H1 (cell line): ENCODE results near the gene APPL2. TPM values are rescaled to one million over a fixed set of nuclear protein-coding genes. Genes with fewer than 3 reads are reported as not detected.

Experiments
- CTCF ChIA-PET: fragments of 300-600 bp; sonication (Branson Sonifier 250); formaldehyde crosslinking; loops from one replicate; lab custom pipeline; 2021; ENCODE audit not compliant: partially characterized antibody; lab: Charles Lee
- POLR2A ChIA-PET: fragments of 300-600 bp; sonication (Branson Sonifier 250); formaldehyde crosslinking; loops from one replicate; lab custom pipeline; 2021; ENCODE audit warnings: inconsistent platforms; ENCODE audit not compliant: partially characterized antibody; lab: Charles Lee
- DNase-seq, 2 experiments: peaks; one replicate each; pipeline versions ENCODE4 v3.0.0 to v3.0.0-alpha.2; 2010 to 2022; ENCODE audit warnings: low spot score in 2 of 2, low read depth in 1 of 2, mixed read lengths in 1 of 2
- FAIRE-seq: peaks from 2 replicates; lab custom pipeline; 2011; peaks lifted over from hg19 to GRCh38; lab: Jason Lieb, UNC
- H2AFZ ChIP-seq: 2 replicates; pipeline ENCODE4 v1.8.1; 2012; ENCODE audit warnings: low read length, inconsistent platforms
- H2AK5ac ChIP-seq: 2 replicates; pipeline ENCODE4 v1.6.1; 2013; ENCODE audit warnings: low read depth, low read length
- H2BK120ac ChIP-seq: replicated peaks from 2 replicates; pipeline ENCODE3; 2013; ENCODE audit warnings: low read depth, low read length, inconsistent platforms
- H2BK12ac ChIP-seq: 2 replicates; pipeline ENCODE4 v1.6.1; 2013; ENCODE audit warnings: low read depth, low read length
- H2BK15ac ChIP-seq: 2 replicates; pipeline ENCODE4 v1.6.1; 2013; ENCODE audit warnings: low read length
- H2BK20ac ChIP-seq: 2 replicates; pipeline ENCODE4 v1.6.1; 2013; ENCODE audit warnings: low read length
- H2BK5ac ChIP-seq: 2 replicates; pipeline ENCODE4 v1.6.1; 2013; ENCODE audit warnings: low read depth, low read length
- H3K14ac ChIP-seq: 2 replicates; pipeline ENCODE4 v1.6.1; 2013; ENCODE audit warnings: inconsistent platforms; ENCODE audit not compliant: insufficient read length
- H3K18ac ChIP-seq: 2 replicates; pipeline ENCODE4 v1.6.1; 2013; ENCODE audit warnings: low read length; ENCODE audit errors: extremely low read depth
- H3K23ac ChIP-seq: 2 replicates; pipeline ENCODE4 v1.6.1; 2013; ENCODE audit warnings: inconsistent platforms; ENCODE audit not compliant: insufficient read length
- H3K23me2 ChIP-seq: 2 replicates; pipeline ENCODE4 v1.6.1; 2013; ENCODE audit warnings: low read depth, low read length
- H3K27ac ChIP-seq: 2 replicates; pipeline ENCODE4 v1.6.1; 2011; ENCODE audit warnings: low read depth, low read length, inconsistent platforms
- H3K27me3 ChIP-seq, 4 experiments: replicated peaks in 1 of 4; 1 replicate in 1 of 4; 2 replicates in 3 of 4; pipeline versions ENCODE4 v1.6.1 to v1.8.1; 2011 to 2013; ENCODE audit warnings: low read length in 3 of 4, mild to moderate bottlenecking in 3 of 4, inconsistent platforms in 2 of 4, mixed read lengths in 2 of 4, moderate library complexity in 1 of 4; ENCODE audit not compliant: control insufficient read depth in 3 of 4, insufficient read depth in 3 of 4; ENCODE audit errors: extremely low read depth in 1 of 4
- H3K36me3 ChIP-seq, 4 experiments: 2 replicates each; pipeline versions ENCODE4 v1.6.1 to v1.8.1; 2011 to 2013; ENCODE audit warnings: mild to moderate bottlenecking in 4 of 4, low read length in 3 of 4, moderate library complexity in 2 of 4, control low read depth in 1 of 4, inconsistent platforms in 1 of 4; ENCODE audit not compliant: insufficient read depth in 4 of 4, control insufficient read depth in 2 of 4
- H3K4ac ChIP-seq: replicated peaks from 2 replicates; pipeline ENCODE3; 2013; ENCODE audit warnings: low read length, low read depth, mixed read lengths, inconsistent platforms; ENCODE audit not compliant: insufficient read length
- H3K4me1 ChIP-seq, 4 experiments: replicated peaks in 1 of 4; 1 replicate in 1 of 4; 2 replicates in 3 of 4; pipeline versions ENCODE4 v1.6.1 to v1.8.1; 2011 to 2013; ENCODE audit warnings: low read length in 3 of 4, inconsistent platforms in 2 of 4, mixed read lengths in 1 of 4; ENCODE audit not compliant: insufficient read depth in 4 of 4, control insufficient read depth in 3 of 4
- H3K4me2 ChIP-seq, 2 experiments: 2 replicates each; pipeline versions ENCODE4 v1.6.1 to v1.8.1; 2011 to 2013; ENCODE audit warnings: low read depth in 2 of 2, low read length in 2 of 2, control low read depth in 1 of 2, inconsistent platforms in 1 of 2, mild to moderate bottlenecking in 1 of 2; ENCODE audit not compliant: insufficient read depth in 1 of 2
- H3K4me3 ChIP-seq, 4 experiments: fragments of 200-600, 300-600 bp in 1 of 4; sonication (generic), shearing (Covaris generic), sonication (Bioruptor Twin) in 1 of 4; 2 replicates each; pipeline versions ENCODE4 v1.5.1 to v1.8.1; 2011 to 2016; ENCODE audit warnings: low read length in 4 of 4, low read depth in 3 of 4, control low read depth in 2 of 4, inconsistent platforms in 2 of 4, mild to moderate bottlenecking in 2 of 4, mixed read lengths in 1 of 4, moderate library complexity in 1 of 4; ENCODE audit not compliant: insufficient read depth in 2 of 4; ENCODE audit errors: extremely low read depth in 1 of 4
- H3K56ac ChIP-seq: replicated peaks from 2 replicates; pipeline ENCODE3; 2013; ENCODE audit warnings: low read depth, mild to moderate bottlenecking, mixed read lengths, low read length, inconsistent platforms; ENCODE audit not compliant: insufficient read length
- H3K79me1 ChIP-seq: 2 replicates; pipeline ENCODE4 v1.6.1; 2013; ENCODE audit warnings: low read depth, low read length, control low read depth
- H3K79me2 ChIP-seq, 2 experiments: 2 replicates each; pipeline versions ENCODE4 v1.6.1 to v1.8.1; 2012 to 2013; ENCODE audit warnings: low read length in 2 of 2, mild to moderate bottlenecking in 2 of 2, inconsistent platforms in 1 of 2; ENCODE audit not compliant: insufficient read depth in 2 of 2, control insufficient read depth in 1 of 2
- H3K9ac ChIP-seq, 4 experiments: replicated peaks in 1 of 4; 1 replicate in 1 of 4; 2 replicates in 3 of 4; pipeline versions ENCODE4 v1.6.1 to v1.8.1; 2011 to 2013; ENCODE audit warnings: low read depth in 3 of 4, low read length in 3 of 4, control low read depth in 2 of 4, mild to moderate bottlenecking in 2 of 4, moderate library complexity in 2 of 4, inconsistent platforms in 1 of 4; ENCODE audit errors: extremely low read depth in 1 of 4
- H3K9me3 ChIP-seq, 2 experiments: 2 replicates each; pipeline versions ENCODE4 v1.6.1 to v1.8.1; 2012 to 2013; ENCODE audit warnings: mild to moderate bottlenecking in 2 of 2, moderate library complexity in 2 of 2, control low read depth in 1 of 2, inconsistent platforms in 1 of 2, low read depth in 1 of 2, low read length in 1 of 2, mixed read lengths in 1 of 2; ENCODE audit not compliant: insufficient read depth in 2 of 2
- H4K20me1 ChIP-seq, 2 experiments: replicated peaks in 1 of 2; 2 replicates each; pipeline versions ENCODE3 to v1.8.1; 2011 to 2013; ENCODE audit warnings: inconsistent platforms in 2 of 2, low read length in 2 of 2, mild to moderate bottlenecking in 1 of 2; ENCODE audit not compliant: insufficient read depth in 2 of 2, control insufficient read depth in 1 of 2
- H4K5ac ChIP-seq: 2 replicates; pipeline ENCODE4 v1.6.1; 2013; ENCODE audit warnings: low read length, low read depth, mixed read lengths, inconsistent platforms; ENCODE audit not compliant: insufficient read length
- H4K8ac ChIP-seq: 2 replicates; pipeline ENCODE4 v1.8.0; 2013; ENCODE audit warnings: mild to moderate bottlenecking, moderate library complexity, low read length, inconsistent platforms; ENCODE audit not compliant: insufficient read depth; ENCODE audit errors: extremely low read depth
- H4K91ac ChIP-seq: replicated peaks from 2 replicates; pipeline ENCODE3; 2013; ENCODE audit warnings: low read length, mixed read lengths, inconsistent platforms; ENCODE audit not compliant: insufficient read length
- CBX8 ChIP-seq: fragments of 300-800, 300-1000 bp; sonication (generic); IDR thresholded peaks from 2 replicates; pipeline ENCODE4 v1.7.1; 2016; ENCODE audit warnings: low read depth, low read length, borderline replicate concordance
- EP300 ChIP-seq, 2 experiments: IDR thresholded peaks; 1 replicate in 1 of 2; 2 replicates in 1 of 2; pipeline ENCODE4 v1.6.1; 2011 to 2012; ENCODE audit warnings: low read depth in 2 of 2, low read length in 2 of 2, mild to moderate bottlenecking in 2 of 2, borderline replicate concordance in 1 of 2, inconsistent platforms in 1 of 2, moderate library complexity in 1 of 2
- GABPA ChIP-seq: IDR thresholded peaks from 2 replicates; pipeline ENCODE4 v1.6.1; 2011; ENCODE audit warnings: mild to moderate bottlenecking, low read length, moderate library complexity, borderline replicate concordance; ENCODE audit not compliant: insufficient read depth
- HDAC2 ChIP-seq, 2 experiments: fragments of 300-600 bp in 1 of 2; sonication (generic) in 1 of 2; IDR thresholded peaks; 2 replicates each; pipeline ENCODE4 v1.6.1; 2011 to 2012; ENCODE audit warnings: low read depth in 2 of 2, low read length in 2 of 2, mild to moderate bottlenecking in 2 of 2, moderate library complexity in 2 of 2, borderline replicate concordance in 1 of 2, inconsistent platforms in 1 of 2
- HDAC6 ChIP-seq: IDR thresholded peaks from one replicate; pipeline ENCODE4 v1.7.1; 2012; ENCODE audit warnings: low read depth, mild to moderate bottlenecking, inconsistent platforms, low read length, moderate library complexity
- KDM1A ChIP-seq: fragments of 200-600, 300-600 bp; sonication (generic); IDR thresholded peaks from 2 replicates; pipeline ENCODE4 v1.7.1; 2016; ENCODE audit warnings: mild to moderate bottlenecking, low read length, borderline replicate concordance
- MAFK ChIP-seq: IDR thresholded peaks from 2 replicates; pipeline ENCODE4 v1.6.1; 2012; ENCODE audit warnings: low read depth, mild to moderate bottlenecking, improper control_type of control experiment, low read length
- NRF1 ChIP-seq: IDR thresholded peaks from 2 replicates; pipeline ENCODE4 v1.6.1; 2011; ENCODE audit warnings: mild to moderate bottlenecking, low read depth, low read length, improper control_type of control experiment
- RAD21 ChIP-seq, 2 experiments: IDR thresholded peaks in 1 of 2; conservative IDR thresholded peaks in 1 of 2; 2 replicates each; pipeline ENCODE4 v1.6.1; 2011; ENCODE audit warnings: low read depth in 2 of 2, low read length in 2 of 2, improper control_type of control experiment in 1 of 2, inconsistent platforms in 1 of 2, mild to moderate bottlenecking in 1 of 2, moderate library complexity in 1 of 2
- RBBP5 ChIP-seq: IDR thresholded peaks from 2 replicates; pipeline ENCODE4 v1.7.1; 2012; ENCODE audit warnings: low read depth, mild to moderate bottlenecking, inconsistent platforms, low read length, moderate library complexity, borderline replicate concordance
- RNF2 ChIP-seq: fragments of 200-900, 300-1000 bp; sonication (generic); IDR thresholded peaks from 2 replicates; pipeline ENCODE4 v1.7.1; 2016; ENCODE audit warnings: borderline replicate concordance, low read depth, mild to moderate bottlenecking, antibody characterized with exemption, low read length; ENCODE audit not compliant: poor library complexity, severe bottlenecking; ENCODE audit errors: missing control alignments
- SP4 ChIP-seq: IDR thresholded peaks from 2 replicates; pipeline ENCODE4 v1.6.1; 2012; ENCODE audit warnings: low read length, inconsistent platforms
- ZNF274 ChIP-seq: IDR thresholded peaks from 2 replicates; pipeline ENCODE4 v1.7.0; 2012; ENCODE audit warnings: low read length, borderline replicate concordance; ENCODE audit errors: extremely low read depth
- WGBS, 2 experiments: shearing (Covaris generic) in 1 of 2; methylation state at CpG; one replicate each; pipeline versions ENCODE4 v1.1.6 to v1.1.7; 2013 to 2015; ENCODE audit warnings: low lambda C conversion rate in 2 of 2, mixed read lengths in 2 of 2, inconsistent platforms in 1 of 2, low coverage in 1 of 2, missing lambda C conversion rate in 1 of 2; ENCODE audit not compliant: insufficient replicate concordance in 2 of 2, insufficient coverage in 1 of 2, insufficient read length in 1 of 2; ENCODE audit errors: extremely low coverage in 1 of 2, missing lambda C conversion rate in 1 of 2; 5-methylcytosine and 5-hydroxymethylcytosine counted together
- polyA plus RNA-seq, 7 experiments: library from polyadenylated mRNA; depleted of rRNA in 3 of 7; stranded (reverse) in 5 of 7; unstranded in 2 of 7; fragments of >200 nt in 5 of 7; fragments of 200-250 nt in 2 of 7; gene quantifications; 1 replicate in 5 of 7; 2 replicates in 1 of 7; 4 replicates in 1 of 7; pipeline versions ENCODE4 v1.2.1 to v1.2.3, GENCODE V29; 2011 to 2013; ENCODE audit warnings: missing spikeins in 2 of 7, mixed read lengths in 2 of 7
- total RNA-seq: library from RNA; stranded (reverse); fragmentation: NEBNext Ultra II Directional; extraction: Animal tissue kit (Norgen Biotek cat#: 25700); gene quantifications from 2 replicates; pipeline ENCODE4 v1.2.1, GENCODE V29; 2021

APPL2 gene
- total and polyA plus RNA-seq, 2 of the 8 experiments (the other 6 are each of a cell fraction or from before 2014, with no cell fraction given): 8.9 to 22.9 TPM

GRCh38 chr12:105228494-105228893 is 7.5 kb downstream of the APPL2 start:
- Histone ChIP-seq H3K14ac (no peak overlapping the region), H3K27me3 (no peaks in the 10 kb centered on the region), H3K4me2 (no peak overlapping the region), H4K8ac (no peak overlapping the region), H2AFZ (no peak overlapping the region), H3K23ac (no peak overlapping the region), H3K36me3 (peaks cover 0 to 10% (median 2%) of the 10 kb centered on the region in 4 experiments; a peak in 5 of 8 replicates), H3K9ac (no peak overlapping the region), H2BK20ac (no peak overlapping the region), H3K18ac (no peak overlapping the region), H3K9me3 (no peaks in the 10 kb centered on the region), H3K79me2 (0 out of 4 replicates have a peak, but pooled peaks cover 0 to 2% of the 10 kb centered on the region in 2 experiments), H2AK5ac (no peak overlapping the region), H4K5ac (no peak overlapping the region), H2BK5ac (no peak overlapping the region), H2BK120ac (no peak overlapping the region), H3K27ac (no peak overlapping the region), H3K4me3 (no peak overlapping the region), H3K4ac (no peak overlapping the region), H4K20me1 (peaks cover 0 to 2% of the 10 kb centered on the region in 2 experiments), H2BK15ac (no peak overlapping the region), H3K56ac (no peak overlapping the region), H4K91ac (no peak overlapping the region), H3K4me1 (no peaks in the 10 kb centered on the region), H3K23me2 (no peaks in the 10 kb centered on the region), H2BK12ac (no peak overlapping the region), H3K79me1 (peaks cover 3% of the 10 kb centered on the region; the same call in 1 of the 2 replicates)
- CTCF ChIA-PET: no interaction called here
- POLR2A ChIA-PET: no interaction called here
- WGBS, 2 experiments: 100% methylated on average over 1 of the region's 1 CpG; no CpG with 5 or more reads in 1 of the 2 experiments
- FAIRE-seq (no peak), DNase-seq (no peak)
- TF ChIP-seq RAD21 (IDR thresholded peaks at IDR 0.05 in 1 of 2, conservative IDR thresholded peaks at IDR 0.05 in 1 of 2; ENCODE audit: low read depth in 2 of 2, low read length in 2 of 2) (no peak), RNF2 (no peak), NRF1 (no peak), MAFK (no peak), CBX8 (no peak), EP300 (IDR thresholded peaks at IDR 0.05; ENCODE audit: borderline replicate concordance in 1 of 2, low read depth in 2 of 2, low read length in 2 of 2) (no peak), RBBP5 (no peak), HDAC2 (IDR thresholded peaks at IDR 0.05; ENCODE audit: borderline replicate concordance in 1 of 2, low read depth in 2 of 2, low read length in 2 of 2) (no peak), GABPA (no peak), HDAC6 (no peak), ZNF274 (no peak), KDM1A (no peak), SP4 (no peak)
